GM19455 (cell line): Measurements from ENCODE around the gene CEP95.
"Not testable (repeated sequence)": the region's sequence is repeated elsewhere in the genome, so short reads cannot be mapped to it uniquely, and the experiment has no call there.

Source experiments
- ATAC-seq: cut with Tn5 transposase; IDR thresholded peaks from one replicate; pipeline ENCODE4 v1.9.1; 2021; ENCODE audit not compliant: unreplicated experiment

The CEP95 gene

GRCh38 chr17:64572682-64573154 lies 65.9 kb downstream of the CEP95 start:
- ATAC-seq, result no peak

- ATAC-seq, result no peak
Measured at GRCh38 chr17:64573214-64573613, 66.4 kb downstream of the CEP95 start.

- no peak for ATAC-seq
Measured at GRCh38 chr17:64574646-64575045, 67.9 kb downstream of the CEP95 start.

GRCh38 chr17:64575431-64575830 lies 68.7 kb downstream of the CEP95 start:
- no peak for ATAC-seq

GRCh38 chr17:64577025-64577424 lies 70.2 kb downstream of the CEP95 start:
- ATAC-seq, result not testable (repeated sequence)

- ATAC-seq, result no peak
Measured at GRCh38 chr17:64579917-64580316, 73.1 kb downstream of the CEP95 start.

GRCh38 chr17:64580384-64581315 lies 73.9 kb downstream of the CEP95 start:
- ATAC-seq, result no peak

GRCh38 chr17:64583038-64583437 lies 76.3 kb downstream of the CEP95 start:
- ATAC-seq, result no peak

- no peak for ATAC-seq
Measured at GRCh38 chr17:64585146-64585545, 78.4 kb downstream of the CEP95 start.
